SKM-1 treated with dmso at 0.1 percent for 144 hours (cell line): ENCODE results near the gene ABCB7.
A peak's percentile ranks its signal among the peaks of the same experiment; 100 is the strongest.
"Not testable (repeated sequence)": the region's sequence is repeated elsewhere in the genome, so short reads cannot be mapped to it uniquely, and the experiment has no call there.

ENCODE experiments used
- DNase-seq: peaks from one replicate; lab custom pipeline; 2025; ENCODE audit not compliant: unreplicated experiment; lab: John Stamatoyannopoulos, UW

Gene ABCB7

DNA sequence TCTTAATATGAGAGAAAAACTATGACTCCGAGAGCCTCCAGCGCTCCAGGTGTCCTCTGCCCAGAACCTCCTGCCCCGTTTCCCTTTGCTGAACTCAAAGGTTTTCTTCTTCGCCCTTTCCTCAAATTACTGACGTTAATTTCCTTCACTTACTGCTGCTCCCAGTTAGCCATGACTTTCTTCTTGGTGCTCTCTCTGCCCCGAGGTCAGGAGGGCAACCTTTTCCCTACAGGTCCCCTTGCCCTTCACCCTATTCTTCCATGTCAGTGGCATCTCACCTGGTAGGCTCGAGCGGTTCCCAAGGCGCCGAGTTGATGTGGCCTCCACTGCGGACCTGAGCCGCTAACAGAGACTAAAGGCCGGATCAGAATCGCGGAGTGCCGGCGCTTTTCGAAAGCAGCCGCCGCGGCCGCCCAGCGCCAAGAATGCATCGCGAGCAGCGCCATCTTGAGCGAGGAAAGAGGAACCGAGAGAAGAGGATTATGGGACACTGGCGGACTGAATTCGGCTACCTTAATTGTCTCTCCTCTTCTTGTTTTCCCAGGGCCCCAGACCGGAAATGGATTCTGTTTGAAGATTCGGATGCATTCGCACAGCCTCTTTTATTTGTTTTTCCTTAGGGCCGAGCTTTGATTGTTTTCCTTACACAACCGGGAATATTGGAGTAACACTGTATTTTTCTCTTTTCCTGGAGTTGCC is at the start of gene ABCB7:
Gene ABCB7, minus strand, starts transcription at position 457 of the 699 bp plus-strand sequence. Its CDS starts 11 bp downstream, at position 446.
- peak; percentile 42 for DNase-seq

DNA sequence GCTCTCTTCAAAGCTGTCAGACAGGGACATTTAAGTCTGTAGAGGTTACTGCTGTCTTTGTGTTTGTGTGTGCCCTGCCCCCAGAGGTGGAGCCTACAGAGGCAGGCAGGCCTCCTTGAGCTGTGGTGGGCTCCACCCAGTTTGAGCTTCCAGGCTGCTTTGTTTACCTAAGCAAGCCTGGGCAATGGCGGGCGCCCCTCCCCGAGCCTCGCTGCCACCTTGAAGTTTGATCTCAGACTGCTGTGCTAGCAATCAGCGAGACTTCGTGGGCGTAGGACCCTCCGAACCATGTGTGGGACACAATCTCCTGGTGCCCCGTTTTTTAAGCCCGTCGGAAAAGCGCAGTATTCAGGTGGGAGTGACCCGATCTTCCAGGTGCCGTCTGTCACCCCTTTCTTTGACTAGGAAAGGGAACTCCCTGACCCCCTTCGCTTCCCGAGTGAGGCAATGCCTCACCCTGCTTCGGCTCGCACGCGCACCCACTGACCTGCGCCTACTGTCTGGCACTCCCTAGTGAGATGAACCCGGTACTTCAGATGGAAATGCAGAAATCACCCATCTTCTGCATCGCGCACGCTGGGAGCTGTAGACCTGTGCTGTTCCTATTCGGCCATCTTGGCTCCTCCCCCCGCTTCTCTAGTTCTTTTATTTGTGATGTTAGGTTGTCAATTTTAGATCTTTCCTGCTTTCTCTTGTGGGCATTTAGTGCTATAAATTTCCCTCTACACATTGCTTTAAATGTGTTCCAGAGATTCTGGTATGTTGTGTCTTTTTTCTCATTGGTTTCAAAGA is 32.5 kb upstream of the ABCB7 start:
- DNase-seq, result not testable (repeated sequence)

DNA sequence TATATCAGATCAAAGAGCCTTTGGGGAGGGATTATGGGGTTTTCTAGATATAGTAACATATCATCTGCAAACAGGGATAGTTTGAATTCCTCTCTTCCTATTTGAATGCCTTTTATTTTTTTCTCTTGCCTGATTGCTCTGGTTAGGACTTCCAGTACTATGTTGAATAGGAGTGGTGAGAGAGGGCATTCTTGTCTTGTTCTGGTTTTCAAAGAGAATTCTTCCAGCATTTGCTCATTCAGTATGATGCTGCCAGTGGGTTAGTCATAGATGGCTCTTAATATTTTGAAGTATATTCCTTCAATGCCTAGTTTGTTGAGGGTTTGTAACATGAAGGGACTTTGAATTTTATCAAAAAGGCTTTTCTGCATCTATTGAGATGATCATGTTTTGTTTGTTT is 25.6 kb upstream of the ABCB7 start:
- DNase-seq, result no peak

DNA sequence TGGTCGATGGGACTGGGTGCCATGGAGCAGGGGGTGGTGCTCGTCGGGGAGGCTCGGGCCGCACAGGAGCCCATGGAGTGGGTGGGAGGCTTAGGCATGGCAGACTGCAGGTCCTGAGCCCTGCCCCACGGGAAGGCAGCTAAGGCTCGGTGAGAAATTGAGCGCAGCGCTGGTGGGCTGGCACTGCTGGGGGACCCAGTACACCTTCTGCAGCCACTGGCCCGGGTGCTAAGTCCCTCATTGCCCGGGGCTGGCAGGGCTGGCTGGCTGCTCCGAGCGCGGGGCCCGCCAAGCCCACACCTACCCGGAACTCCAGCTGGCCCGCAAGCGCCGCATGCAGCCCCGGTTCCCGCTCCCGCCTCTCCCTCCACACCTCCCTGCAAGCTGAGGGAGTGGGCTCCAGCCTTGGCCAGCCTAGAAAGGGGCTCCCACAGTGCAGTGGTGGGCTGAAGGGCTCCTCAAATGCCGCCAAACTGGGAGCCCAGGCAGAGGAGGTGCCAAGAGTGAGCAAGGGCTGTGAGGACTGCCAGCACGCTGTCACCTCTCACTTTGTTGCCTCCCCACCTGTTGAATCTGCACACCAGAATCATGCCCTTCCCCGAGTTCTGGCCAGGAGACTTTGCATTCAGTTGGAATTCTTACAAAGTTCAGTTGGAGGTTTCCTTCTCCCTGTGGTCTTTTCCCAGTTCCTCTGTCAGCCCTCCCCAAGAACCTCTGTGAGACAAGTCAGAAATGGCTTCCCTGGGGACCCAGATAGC is 23.6 kb upstream of the ABCB7 start:
- DNase-seq, result not testable (repeated sequence)

DNA sequence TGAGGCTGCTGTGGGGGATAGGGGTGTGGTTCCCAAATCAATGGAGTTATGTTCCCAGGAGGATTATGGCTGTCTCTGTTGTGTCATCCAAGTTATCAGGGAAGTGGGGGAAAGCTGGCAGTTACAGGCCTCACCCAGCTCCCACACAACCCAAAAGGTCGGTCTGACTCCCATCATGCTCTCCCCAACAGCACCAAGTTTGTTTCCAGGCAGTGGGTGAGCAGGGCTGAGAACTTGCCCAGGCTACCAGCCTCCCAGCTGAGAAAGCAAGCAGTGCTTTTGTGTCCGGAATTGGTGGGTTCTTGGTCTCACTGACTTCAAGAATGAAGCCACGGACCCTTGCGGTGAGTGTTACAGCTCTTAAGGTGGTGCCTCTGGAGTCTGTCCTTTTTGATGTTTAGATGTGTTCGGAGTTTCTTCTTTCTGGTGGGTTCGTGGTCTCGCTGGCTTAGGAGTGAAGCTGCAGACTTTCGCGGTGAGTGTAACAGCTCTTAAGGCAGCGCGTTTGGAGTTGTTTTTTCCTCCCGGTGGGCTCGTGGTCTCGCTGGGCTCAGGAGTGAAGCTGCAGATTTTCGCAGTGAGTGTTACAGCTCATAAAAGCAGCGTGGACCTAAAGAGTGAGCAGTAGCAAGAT is 16.3 kb upstream of the ABCB7 start:
- not testable (repeated sequence) for DNase-seq

DNA sequence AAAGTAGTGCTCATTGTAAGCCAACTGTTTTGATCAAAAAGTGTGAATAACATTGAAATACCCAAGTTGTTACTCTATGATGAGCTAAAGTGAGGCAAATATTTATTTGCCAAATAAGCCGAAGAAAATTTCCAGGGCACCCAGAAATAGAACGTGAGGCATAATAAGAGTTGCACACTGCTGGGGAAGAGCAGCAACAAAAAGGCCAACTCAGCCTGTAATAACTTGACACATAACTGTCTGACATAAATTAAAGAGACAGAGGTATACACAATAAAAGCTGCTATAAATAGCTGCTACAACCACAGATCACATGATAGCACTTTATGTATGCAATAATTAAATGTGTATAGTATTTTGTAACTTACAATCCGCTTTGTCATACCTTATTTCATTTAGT is 2.0 kb upstream of the ABCB7 start:
- no peak for DNase-seq

DNA sequence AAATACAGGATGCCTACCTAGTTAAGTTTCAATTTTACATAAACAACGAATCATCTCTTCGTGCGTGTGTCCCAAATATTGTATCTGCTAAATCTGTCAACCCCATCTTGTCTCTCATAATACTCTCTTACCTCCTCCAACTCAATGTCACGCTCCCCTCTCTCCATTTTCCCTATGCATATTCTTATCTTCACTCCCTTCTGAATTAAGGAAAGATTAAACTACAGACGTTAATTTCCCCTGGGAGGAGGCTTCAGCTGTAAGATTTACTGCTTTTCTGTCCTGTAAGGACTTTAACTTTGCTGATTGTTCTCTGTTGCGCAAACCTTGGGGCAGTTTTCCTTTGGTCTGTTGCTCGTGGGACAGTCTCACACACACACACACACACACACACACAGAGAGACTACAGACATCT is 455 bp upstream of the ABCB7 start:
- no peak for DNase-seq

DNA sequence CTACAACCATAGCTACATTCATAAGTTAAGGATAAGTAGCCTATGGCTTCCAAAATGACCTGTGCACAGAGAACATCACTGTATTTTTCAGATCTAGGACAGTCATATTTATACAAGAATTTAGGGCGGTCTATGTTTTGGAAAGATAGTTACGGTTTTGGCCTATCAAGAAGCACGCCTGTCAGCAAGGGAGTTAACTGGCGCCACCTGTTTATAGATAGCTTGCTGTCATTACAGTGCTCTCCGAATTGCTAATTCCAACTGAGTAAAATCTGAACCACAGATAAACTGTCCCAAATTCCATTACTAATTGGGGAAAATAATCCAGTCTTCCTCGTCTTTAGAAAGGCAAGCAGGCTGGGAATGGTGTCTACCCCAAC is 646 bp downstream of the ABCB7 start:
- no peak for DNase-seq

DNA sequence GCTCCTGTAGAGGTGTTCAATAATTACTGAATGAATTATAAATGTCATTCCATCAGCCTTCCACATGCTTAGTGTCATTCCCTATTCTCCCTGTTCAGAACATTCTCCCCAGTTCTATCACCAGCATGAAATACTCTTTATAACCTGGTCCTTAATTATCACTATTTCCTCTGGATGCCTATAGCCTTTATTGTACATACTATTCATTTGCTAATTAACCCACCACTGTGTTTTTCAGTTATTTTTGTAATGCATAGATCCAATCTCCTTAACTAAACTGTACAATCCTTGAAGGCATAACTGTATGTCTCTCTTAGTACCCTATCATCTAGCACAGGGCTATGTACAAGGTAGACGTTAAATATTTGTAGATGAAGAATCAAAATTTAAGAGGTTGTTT is 1.2 kb downstream of the ABCB7 start:
- DNase-seq, result no peak

DNA sequence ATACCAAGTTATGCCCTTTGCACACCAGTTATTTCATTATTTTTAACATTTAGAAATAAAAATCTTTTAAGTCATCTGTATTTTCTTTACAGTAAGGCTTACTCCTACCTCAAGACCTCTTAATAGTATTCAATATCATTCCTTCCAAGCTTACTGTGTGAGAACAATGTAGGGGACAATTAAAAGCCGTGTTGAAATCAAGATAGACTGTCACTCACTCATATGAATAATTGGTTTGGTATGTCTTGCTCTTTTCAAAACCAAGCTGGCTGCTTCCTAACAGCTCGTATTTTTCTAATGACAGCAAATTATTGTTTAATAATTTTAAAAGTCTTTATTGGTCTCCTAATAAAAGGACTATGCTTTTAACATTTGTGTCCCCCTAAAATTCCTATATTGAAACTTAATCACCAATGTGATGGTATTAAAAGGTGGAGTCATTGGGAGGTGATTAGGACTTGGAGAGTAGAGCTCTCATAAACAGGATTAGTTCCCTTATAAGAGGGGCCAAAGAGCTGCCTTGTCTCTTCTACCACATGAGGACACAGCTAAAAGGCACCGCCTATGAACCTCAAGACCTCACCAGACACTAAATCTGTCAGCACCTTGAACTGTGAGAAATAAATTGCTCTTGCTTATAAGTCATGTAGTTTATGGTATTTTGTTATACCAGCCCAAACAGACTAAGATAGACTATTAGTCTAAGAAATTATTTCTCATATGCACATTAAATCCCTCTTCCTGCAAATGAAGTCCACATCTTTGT is 4.1 kb downstream of the ABCB7 start:
- DNase-seq, result no peak

DNA sequence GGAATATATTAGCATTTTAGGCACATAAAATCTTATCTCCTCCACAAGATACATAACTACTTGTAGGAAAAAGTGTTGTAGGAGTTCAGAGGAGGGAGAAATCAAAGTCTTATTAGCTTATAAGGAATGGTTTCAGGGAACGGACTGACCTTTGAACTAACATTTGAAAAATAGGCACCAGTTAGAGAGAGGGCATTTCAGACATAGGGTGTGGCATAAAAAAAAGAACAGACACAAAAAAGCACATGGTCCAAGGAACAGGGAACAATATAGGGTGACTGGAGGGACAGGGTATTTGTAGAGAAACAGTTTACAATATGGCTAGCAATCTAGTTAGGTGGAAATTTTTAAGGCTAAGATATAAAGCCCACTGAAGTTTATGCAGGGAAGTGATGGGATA is 6.4 kb downstream of the ABCB7 start:
- no peak for DNase-seq

DNA sequence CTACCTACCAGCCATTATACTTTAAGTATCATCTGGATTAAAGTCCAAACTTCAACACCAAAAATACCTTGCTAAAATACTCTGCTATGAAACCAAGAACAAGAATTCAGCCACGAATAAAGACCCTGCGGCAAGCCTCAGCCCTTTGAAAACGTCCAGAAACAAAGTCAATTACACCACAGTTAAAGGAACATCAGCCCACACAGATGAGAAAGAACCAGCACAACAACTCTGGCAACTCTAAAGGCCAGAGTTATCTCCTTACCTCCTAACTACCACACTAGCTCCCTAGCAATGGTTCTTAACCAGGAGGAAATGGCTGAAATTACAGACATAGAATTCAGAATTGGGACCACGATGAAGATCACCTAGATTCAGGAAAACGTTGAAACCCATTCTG is 23.4 kb downstream of the ABCB7 start:
- DNase-seq, result no peak

DNA sequence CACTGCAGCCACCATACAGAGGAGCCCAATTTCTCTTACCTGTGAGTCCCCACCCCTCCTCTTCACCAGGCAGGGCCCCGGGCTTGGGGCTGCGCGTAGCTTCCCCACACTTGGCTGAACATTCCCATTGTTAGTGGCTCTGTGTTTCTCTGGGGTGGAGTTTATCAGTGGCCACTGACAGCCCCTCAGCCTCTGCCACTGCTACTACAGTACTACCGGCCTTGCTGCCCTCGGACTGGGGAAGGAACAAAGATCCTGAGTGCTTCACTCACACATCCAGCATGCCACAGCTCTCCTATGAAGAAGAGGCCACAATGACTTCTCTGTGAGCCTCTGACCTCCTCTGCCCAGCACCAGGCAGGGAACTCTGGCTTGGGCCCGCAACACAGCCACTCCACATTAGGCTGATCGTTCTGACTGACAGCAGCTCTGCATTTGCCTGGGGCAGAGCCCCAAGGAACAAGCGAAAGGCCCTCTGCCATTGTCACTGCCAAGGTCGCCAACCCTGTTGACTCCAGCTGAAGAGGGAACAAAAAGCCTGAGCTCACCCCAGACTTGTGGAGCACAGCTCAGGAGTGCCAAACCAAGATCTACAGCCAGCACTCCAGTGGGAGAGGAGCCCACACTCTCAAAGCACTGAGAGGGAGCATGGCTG is 24.0 kb downstream of the ABCB7 start:
- no peak for DNase-seq

DNA sequence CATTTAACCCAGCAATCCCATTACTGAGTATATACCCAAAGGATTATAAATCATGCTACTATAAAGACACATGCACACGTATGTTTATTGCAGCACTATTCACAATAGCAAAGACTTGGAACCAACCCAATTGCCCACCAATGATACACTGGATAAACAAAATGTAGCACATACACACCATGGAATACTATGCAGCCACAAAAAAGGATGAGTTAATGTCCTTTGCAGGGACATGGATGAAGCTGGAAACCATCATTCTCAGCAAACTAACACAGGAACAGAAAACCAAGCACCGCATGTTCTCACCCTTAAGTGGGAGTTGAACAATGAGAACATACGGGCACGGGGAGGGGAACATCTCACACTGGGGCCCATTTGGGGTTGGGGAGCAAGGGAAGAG is 27.0 kb downstream of the ABCB7 start:
- DNase-seq, result not testable (repeated sequence)

DNA sequence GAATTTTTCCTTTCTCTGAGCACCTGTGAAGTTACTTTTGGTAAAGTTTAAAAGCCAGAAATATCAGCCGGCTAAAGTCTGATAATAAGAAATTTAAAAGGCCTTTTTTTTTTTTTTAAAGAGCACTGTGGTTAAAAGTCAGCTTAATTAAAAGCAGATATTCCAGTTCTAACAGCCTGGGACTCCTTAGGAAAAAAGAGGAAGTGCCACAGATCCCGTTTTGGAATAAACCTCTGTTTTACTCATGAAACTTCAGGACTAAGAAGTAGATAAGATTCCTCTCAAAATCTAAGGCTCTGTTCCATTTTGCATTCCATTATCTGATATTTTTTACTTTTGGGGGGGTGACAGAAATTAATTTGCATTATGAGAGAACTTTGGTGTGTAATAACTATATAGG is 37.8 kb downstream of the ABCB7 start:
- DNase-seq, result no peak

DNA sequence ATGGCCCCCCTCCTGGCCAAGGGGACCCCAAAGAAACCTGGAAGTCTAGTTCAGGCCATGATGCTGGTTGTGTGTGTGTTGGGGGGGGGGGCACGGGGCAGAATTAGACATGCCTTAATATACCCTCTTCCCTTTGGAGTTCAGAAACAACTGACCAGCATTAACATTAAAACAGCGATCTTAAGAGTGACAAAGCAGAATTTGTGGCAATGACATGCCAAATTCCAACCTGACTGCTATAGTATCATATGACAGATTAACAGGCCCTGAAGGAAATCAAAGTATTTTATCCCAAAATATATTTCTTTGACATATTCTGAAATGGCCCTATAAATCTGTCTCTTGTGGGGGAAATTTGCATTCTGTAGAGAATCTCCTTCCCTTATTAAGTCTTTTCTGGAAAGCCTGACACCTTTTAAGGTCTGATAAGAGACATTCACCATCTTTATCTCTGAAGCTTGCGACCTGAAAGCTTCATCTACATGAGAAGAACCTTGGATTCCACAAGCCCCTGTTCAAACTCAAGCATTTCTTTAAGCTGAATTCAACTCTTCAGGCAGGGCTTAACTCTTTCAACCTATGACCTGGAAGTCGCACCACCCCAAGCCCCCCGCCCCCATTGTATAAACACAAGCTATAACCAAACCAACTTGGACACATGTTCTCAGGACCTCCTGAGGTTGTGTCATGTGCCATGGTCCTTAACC is 40.2 kb downstream of the ABCB7 start:
- no peak for DNase-seq

DNA sequence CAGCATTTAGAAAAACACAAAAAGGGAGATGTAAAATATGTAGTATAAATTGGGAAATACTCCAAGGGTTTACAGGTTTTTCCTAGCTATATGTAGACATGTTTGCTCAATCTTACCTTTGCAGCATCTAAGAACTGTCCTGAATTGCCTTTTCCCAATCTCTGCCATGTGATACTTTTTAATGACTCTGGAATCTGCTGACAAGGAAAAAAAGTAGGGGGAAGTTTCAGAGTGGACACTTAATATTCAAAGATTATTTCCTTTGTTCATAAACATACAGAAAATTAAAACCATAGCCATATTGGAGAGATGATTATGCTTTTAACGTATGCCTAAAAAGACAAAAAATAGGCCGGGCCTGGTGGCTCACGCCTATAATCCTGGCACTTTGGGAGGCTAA is 41.4 kb downstream of the ABCB7 start:
- DNase-seq, result no peak

DNA sequence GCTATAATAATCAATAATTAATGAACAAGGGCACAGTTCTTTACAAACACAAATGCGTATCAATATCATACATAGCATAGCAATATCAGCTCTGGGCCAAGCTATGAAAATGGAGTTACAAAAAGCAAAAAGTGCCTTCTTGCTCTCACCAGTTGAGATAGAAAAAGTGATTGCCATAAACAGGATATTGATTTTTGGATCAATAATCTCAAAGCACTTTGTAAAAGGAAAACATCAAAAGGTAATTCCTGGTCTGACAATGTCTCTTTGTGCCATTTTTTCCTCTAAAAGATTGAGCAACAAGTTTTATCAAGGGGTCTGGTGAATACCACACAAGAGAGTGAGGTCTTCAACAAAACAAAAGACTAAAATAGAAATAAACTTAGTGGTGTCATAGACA is 42.4 kb downstream of the ABCB7 start:
- no peak for DNase-seq

DNA sequence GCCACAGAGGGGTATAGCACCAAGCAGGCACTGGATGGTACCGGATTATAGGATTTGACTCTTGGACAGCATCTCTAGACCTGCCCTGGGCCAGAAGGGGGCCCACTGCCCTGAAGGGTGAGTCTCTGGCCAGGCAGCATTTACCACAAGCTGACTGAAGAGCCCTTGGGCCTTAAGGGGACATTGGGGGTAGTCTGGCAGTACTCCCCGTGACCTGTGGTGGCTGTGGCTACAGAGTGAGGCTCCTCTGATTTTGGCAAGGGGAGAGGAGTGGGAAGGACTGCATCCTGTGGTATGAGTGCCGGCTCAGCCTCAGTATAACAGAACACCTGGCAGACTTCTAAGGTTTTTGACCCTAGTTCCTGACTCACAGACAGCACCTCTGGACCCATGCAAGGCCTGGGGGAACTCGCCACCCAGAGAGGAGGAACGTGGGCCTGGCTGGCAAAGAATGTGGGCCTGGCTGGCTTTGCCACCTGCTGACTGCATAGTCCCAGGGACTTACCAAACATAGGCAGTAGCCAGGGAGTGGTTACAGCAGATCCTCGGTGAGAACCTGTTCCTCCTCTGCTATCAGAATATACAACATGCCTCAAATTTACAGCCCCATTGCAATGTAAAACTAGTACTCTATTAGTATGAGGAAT is 48.1 kb downstream of the ABCB7 start:
- no peak for DNase-seq
